ENCODE measurements around the gene NPIPA1. TPM values are rescaled to one million over a fixed set of nuclear protein-coding genes. Genes with fewer than 3 reads are reported as not detected.
A peak's percentile ranks its signal among the peaks of the same experiment; 100 is the strongest.
"Not testable (repeated sequence)": the region's sequence is repeated elsewhere in the genome, so short reads cannot be mapped to it uniquely, and the experiment has no call there.

The NPIPA1 gene
- polyA plus RNA-seq, 3 donors: 102 to 110 (median 105) TPM

GRCh38 chr16:14929176-14929575 lies 8.1 kb upstream of the NPIPA1 start:
- DNase-seq (ENCODE audit: low read depth in 3 of 3, low spot score in 2 of 3): not testable (repeated sequence)

DNA sequence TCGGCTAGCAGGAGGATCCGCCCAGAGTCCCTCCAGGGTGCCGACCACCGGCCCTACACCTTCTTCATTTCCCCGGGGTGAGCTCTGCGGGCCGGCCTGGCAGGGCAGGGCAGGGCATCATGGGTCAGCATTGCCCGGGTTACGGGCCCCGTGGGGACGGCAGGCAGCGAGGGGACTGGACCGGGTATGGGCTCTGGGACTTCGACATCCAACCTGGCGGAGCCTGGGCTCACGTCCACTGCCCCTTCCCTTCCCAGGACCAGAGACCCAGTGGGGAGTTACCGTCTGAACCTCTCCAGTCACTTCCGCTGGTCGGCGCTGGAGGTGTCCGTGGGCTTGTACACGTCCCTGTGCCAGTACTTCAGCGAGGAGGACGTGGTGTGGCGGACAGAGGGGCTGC lies 7.0 kb upstream of the NPIPA1 start:
- DNase-seq (ENCODE audit: low read depth in 3 of 3, low spot score in 2 of 3): not testable (repeated sequence)

GRCh38 chr16:14930971-14931370 lies 6.3 kb upstream of the NPIPA1 start:
- DNase-seq (ENCODE audit: low read depth in 3 of 3, low spot score in 2 of 3): not testable (repeated sequence)

DNA sequence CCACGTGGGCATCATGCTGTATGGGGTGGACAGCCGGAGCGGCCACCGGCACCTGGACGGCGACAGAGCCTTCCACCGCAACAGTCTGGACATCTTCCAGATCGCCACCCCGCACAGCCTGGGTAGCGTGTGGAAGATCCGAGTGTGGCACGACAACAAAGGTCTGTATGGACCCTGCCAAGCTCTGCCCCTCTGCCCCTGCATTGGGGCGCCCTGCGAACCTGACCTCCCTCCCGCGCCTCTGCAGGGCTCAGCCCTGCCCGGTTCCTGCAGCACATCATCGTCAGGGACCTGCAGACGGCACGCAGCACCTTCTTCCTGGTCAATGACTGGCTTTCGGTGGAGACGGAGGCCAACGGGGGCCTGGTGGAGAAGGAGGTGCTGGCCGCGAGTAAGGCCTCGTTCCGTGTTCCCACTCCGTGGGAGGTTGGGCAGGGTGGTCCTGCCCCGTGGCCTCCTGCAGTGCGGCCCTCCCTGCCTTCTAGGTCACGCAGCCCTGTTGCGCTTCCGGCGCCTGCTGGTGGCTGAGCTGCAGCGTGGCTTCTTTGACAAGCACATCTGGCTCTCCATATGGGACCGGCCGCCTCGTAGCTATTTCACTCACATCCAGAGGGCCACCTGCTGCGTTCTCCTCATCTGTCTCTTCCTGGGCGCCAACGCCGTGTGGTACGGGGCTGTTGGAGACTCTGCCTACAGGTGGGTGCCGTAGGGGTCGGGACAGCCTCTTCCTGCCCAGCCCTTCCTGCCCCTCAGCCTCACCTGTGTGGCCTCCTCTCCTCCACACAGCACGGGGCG lies 4.5 kb upstream of the NPIPA1 start:
- DNase-seq (ENCODE audit: low read depth in 3 of 3, low spot score in 2 of 3): not testable (repeated sequence)

DNA sequence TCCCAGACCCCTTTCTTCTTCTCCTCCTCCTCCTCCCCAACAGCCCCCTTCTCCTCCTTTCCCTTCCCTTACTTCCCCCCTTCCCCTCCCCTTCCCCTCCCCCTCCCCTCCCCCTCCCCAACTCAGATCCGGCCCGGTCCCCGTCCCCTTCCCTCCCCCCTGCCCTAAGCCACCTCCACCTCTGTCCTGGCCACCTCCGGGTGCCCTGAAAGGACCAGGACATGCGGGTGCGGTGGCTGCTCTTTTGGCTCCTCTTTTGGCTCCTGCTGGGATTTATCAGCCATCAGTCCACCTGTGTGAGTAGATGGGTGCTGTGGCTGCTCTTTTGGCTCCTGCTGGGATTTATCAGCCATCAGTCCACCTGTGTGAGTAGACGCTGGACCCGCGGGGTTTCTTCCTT lies 751 bp downstream of the NPIPA1 start:
- DNase-seq (ENCODE audit: low read depth in 3 of 3, low spot score in 2 of 3): not testable (repeated sequence)

DNA sequence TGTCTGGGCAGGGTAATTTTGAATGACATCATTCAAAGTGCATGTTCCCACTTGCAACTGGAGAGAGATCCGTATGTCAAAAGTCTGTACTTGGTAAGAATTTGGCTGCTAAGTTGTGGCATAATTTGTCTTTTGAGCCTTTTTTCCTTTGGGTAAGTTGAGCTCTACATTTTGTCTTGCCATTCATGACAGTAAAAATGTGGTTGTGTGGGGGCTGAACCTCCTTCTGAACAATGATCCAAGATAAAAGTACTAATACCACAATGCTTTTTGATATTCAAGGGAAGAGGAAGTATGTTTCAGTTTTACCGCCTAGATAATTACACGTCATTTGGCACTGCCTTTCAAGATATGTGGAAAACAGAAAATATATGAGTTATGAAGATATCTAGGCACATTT lies 5.4 kb downstream of the NPIPA1 start:
- DNase-seq (ENCODE audit: low read depth in 3 of 3, low spot score in 2 of 3): not testable (repeated sequence)

DNA sequence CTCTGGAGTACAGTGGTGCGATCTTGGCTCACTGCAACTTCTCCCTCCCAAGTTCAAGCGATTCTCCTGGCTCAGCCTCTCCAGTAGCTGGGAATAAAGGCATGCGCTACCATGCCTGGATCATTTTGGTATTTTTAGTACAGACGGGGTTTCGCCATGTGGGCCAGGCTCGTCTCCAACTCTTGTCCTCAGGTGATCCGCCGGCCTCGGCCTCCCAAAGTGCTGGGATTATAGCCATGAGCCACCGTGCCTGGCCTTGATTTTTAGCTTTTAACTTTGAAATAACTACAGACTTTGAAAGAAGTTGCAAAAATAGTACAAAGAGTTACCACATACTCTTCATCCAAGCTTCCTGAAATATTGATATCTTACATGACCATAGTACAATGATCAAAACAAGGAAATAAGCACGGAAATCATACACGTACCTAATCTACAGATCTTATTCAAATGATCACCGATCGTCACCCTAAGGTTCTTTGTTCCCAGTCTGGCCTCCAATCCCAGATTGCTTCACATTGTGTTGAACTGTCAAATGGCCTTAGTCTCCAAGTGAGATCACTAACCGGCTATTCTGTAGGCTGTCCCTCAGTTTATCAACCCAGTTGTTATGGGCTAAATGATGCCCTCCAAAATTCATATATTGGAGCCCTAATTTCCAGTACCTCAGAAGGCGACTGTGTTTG lies 18.4 kb downstream of the NPIPA1 start:
- DNase-seq (ENCODE audit: low read depth in 3 of 3, low spot score in 2 of 3): no peak

- no peak for DNase-seq (ENCODE audit: low read depth in 3 of 3, low spot score in 2 of 3)
Measured at GRCh38 chr16:14957576-14958322, 20.5 kb downstream of the NPIPA1 start.

GRCh38 chr16:14958323-14958600 lies 21.0 kb downstream of the NPIPA1 start:
- no peak for DNase-seq (ENCODE audit: low read depth in 3 of 3, low spot score in 2 of 3)

DNA sequence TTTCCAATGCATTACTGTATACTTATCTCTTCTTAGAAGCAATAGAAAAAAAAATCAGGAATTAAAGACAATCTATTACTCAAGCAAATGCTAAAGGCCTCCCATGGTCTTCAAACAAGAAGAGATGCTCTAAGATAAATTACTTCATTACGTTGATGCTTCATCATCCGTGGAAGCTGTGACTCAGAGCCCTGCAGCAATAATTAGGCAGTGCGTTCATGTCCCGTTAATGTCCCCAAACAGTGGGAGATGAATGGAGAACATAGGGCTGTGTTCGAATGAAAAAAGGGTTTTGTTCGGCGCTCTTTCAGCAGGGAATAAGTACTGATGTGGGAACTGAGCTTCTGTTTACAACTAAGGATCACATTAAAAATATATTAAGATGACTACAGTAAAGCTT lies 21.7 kb downstream of the NPIPA1 start:
- DNase-seq (ENCODE audit: low read depth in 3 of 3, low spot score in 2 of 3): no peak

DNA sequence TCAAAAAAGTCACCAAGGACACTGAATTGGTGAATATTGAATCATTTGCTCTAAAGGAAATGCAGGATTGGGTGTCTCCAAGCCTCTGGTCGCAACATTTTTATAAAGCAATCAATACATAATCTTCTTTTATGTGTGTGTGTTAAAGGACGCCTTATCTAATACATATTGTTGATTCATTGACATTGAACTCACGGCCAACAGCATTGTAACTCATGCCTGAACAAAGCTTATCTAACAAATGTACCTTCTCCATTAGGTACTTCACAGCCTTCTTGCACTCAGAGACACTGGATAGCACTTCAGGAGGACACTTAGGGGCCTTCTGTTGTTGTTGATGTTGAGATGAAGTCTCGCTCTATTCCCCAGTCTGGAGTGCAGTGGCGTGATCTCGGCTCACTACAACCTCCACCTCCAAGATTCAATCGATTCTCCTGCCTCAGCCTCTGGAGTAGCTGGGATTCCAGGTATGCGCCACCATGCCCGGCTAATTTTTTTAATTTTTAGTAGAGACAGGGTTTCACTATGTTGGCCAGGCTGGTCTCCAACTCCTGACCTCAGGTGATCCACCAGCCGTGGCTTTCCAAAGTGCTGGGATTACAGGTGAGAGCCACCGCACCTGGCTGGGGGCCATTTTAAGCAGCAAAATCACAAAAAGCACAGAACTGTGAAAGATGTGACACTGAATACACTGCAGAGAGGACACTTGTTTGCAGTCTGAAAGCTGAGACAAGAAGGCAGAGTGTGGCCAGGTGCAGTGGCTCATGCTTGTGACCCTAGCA lies 24.4 kb downstream of the NPIPA1 start:
- no peak for DNase-seq (ENCODE audit: low read depth in 3 of 3, low spot score in 2 of 3)

- no peak for DNase-seq (ENCODE audit: low read depth in 3 of 3, low spot score in 2 of 3)
Measured at GRCh38 chr16:14963281-14964173, 26.3 kb downstream of the NPIPA1 start.

- DNase-seq (ENCODE audit: low read depth in 3 of 3, low spot score in 2 of 3): no peak
Measured at GRCh38 chr16:14965328-14965727, 28.1 kb downstream of the NPIPA1 start.

- DNase-seq (ENCODE audit: low read depth in 3 of 3, low spot score in 2 of 3): not testable (repeated sequence)
Measured at GRCh38 chr16:14969795-14970194, 32.6 kb downstream of the NPIPA1 start.

DNA sequence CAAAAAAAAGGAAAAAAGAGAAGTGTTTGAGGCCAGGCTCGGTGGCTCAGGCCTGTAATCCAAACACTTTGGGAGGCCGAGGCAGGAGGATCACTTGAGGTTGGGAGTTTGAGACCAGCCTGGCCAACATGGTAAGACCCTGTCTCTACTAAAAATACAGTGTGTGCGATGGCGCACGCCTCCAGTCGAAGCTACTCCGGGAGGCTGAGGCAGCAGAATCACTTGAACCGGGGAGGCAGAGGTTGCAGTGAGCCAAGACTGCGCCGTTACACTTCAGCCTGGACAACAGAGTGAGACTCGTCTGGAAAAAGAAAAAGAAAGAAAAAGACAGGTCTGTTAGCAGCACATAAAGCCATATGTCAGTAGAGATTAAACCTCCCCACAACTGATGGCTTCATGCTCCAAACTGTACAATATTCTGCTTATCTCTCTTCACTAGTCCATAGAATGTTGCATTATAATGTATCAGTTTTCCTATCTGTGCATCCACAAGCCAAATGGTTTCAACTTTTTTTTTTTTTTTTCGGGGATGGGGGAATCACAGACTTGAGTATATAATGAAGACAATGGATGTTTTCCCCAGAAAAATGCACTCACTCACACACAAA lies 34.5 kb downstream of the NPIPA1 start:
- not testable (repeated sequence) for DNase-seq (ENCODE audit: low read depth in 3 of 3, low spot score in 2 of 3)

DNA sequence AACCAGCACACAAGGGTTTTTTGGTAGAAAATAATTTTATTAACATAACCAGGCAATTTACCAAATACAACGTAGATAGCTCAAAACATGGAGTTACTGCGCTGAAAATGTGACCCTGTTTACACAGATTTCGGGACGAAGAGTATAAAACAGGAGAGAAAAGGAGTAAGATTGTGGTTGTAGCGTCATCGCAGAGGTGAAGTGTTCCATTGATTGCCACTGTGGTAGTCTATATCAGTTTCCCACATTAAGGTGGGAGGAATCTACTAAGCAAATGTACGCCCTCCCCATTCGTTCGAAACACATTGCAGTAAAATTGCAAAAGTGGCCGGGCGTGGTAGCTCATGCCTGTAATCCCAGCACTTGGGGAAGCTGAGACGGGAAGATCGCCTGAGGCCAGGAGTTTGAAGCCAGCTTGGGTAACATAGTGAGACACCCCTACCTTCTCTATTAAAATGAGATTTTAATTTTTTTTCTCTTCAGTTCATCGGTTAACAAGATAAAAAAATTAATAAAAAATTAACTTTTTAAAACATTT lies 36.6 kb downstream of the NPIPA1 start:
- not testable (repeated sequence) for DNase-seq (ENCODE audit: low read depth in 3 of 3, low spot score in 2 of 3)

GRCh38 chr16:14974331-14974655 lies 37.0 kb downstream of the NPIPA1 start:
- not testable (repeated sequence) for DNase-seq (ENCODE audit: low read depth in 3 of 3, low spot score in 2 of 3)

DNA sequence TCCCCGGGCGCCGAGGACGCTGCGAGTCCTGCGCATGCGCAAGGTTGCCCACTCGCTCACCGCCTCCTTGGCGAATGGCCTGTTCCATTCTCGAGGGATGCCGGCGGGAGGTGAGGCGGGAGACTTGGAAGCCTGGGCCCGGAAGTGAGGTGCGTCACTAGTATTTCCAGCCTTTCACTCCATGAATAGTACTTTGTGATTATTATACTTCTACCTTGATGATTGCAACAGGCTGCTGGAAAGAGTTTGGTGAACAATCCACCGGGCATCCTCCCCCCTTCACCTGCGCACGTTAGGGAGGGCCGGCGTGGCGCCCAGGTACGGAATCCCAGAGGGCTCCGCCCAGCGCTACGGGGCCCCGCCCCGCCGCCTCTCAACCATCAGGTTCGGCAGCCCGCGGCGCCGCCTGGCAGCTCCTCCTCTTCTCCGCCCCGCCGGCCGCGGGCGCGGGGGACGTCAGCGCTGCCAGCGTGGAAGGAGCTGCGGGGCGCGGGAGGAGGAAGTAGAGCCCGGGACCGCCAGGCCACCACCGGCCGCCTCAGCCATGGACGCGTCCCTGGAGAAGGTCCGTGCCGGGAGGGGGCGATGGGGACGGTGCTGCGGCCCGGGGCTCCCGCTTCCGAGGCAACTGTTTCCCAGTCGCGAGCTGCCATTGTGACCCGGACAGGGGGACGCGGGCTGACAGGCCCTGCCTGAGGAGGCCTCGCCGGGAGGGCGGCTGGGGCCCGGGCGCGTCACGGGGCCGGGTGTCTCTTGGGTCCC lies 37.6 kb downstream of the NPIPA1 start, which contains the start of gene PDXDC1:
Gene PDXDC1 (plus strand): TSS at position 371 of the 762 bp plus-strand sequence. CDS start 174 bp downstream, at position 545.
- peak; percentile 69 to 88 (median 86) for DNase-seq (ENCODE audit: low read depth in 3 of 3, low spot score in 2 of 3)

Data from right renal cortex interstitium (tissue), 3 donors.